Erythroblast (primary cell): ENCODE results near the gene AGAP1.

Source experiments
- GATA1 ChIP-seq: IDR thresholded peaks from 2 replicates; pipeline ENCODE4 v1.6.1; 2011; ENCODE audit warnings: low read depth, mild to moderate bottlenecking, control low read depth, low read length, moderate library complexity
- POLR2A ChIP-seq: IDR thresholded peaks from 2 replicates; pipeline ENCODE4 v1.6.1; 2011; ENCODE audit warnings: mild to moderate bottlenecking, low read length

- TF ChIP-seq POLR2A (no peak), GATA1 (no peak)
Observed at GRCh38 chr2:235836491-235836911, 342.7 kb downstream of the AGAP1 start.
